ENCODE measurements around the gene MSX2.

DNA sequence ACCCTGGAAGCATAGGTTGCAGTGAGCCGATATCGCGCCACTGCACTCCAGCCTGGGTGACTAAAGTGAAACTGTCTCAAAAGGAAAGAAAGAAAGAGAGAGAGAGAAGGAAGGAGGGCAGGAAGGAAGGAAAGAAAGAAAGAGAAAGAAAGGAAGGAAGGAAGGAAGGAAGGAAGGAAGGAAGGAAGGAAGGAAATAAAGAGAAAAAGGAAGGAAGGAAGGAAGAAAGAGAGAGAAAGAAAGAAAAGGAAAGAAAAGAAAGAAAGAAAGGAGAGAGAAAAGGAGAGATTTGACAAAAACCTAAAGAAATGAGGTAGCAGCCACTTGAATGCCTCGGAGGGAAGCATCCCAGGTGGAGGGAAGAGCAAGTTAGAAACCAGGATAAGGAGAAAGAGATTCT is 44.6 kb downstream of the MSX2 start:
- no peak for TF ChIP-seq POLR2A (IDR thresholded peaks at IDR 0.05)
- TF ChIP-seq, protein P1, sequence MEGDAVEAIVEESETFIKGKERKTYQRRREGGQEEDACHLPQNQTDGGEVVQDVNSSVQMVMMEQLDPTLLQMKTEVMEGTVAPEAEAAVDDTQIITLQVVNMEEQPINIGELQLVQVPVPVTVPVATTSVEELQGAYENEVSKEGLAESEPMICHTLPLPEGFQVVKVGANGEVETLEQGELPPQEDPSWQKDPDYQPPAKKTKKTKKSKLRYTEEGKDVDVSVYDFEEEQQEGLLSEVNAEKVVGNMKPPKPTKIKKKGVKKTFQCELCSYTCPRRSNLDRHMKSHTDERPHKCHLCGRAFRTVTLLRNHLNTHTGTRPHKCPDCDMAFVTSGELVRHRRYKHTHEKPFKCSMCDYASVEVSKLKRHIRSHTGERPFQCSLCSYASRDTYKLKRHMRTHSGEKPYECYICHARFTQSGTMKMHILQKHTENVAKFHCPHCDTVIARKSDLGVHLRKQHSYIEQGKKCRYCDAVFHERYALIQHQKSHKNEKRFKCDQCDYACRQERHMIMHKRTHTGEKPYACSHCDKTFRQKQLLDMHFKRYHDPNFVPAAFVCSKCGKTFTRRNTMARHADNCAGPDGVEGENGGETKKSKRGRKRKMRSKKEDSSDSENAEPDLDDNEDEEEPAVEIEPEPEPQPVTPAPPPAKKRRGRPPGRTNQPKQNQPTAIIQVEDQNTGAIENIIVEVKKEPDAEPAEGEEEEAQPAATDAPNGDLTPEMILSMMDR (IDR thresholded peaks at IDR 0.05): no peak

All from lower leg skin (tissue), 3 donors.